ENCODE data around the gene PAX6.

DNA sequence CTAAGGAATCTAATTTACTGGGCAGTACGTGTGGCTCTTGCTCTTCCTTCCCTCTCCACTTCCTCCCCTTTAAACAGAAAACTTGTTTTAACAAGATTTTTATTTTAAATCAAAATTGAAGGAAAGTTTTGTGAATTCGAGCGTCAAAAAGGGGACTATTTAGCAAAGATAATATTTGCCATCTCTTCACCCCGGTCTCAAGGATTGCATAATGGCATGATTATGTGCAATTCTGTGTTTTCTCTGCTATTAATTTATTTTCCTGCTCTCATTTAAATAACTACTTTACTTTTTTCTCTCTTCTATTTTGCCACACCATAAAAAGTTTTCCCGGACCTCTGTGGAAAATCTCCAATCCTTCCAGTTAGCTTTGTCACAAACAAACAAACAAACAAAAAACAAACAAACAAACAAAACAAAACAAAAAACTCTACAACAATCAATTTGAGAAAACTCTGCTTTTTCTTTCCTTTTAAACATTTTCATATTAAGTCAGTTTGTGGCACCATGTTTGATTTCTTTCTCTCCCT lies 10.2 kb upstream of the PAX6 start:
- TF ChIP-seq, protein P1, sequence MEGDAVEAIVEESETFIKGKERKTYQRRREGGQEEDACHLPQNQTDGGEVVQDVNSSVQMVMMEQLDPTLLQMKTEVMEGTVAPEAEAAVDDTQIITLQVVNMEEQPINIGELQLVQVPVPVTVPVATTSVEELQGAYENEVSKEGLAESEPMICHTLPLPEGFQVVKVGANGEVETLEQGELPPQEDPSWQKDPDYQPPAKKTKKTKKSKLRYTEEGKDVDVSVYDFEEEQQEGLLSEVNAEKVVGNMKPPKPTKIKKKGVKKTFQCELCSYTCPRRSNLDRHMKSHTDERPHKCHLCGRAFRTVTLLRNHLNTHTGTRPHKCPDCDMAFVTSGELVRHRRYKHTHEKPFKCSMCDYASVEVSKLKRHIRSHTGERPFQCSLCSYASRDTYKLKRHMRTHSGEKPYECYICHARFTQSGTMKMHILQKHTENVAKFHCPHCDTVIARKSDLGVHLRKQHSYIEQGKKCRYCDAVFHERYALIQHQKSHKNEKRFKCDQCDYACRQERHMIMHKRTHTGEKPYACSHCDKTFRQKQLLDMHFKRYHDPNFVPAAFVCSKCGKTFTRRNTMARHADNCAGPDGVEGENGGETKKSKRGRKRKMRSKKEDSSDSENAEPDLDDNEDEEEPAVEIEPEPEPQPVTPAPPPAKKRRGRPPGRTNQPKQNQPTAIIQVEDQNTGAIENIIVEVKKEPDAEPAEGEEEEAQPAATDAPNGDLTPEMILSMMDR (IDR thresholded peaks at IDR 0.05) = no peak
- TF ChIP-seq POLR2A (IDR thresholded peaks at IDR 0.05) = no peak
